OCI-LY3 (cell line): ENCODE measurements around the gene BRINP3.

Experiments
- H2AFZ ChIP-seq: fragments of 200-600, 300-600 bp; shearing (Covaris generic); 2 replicates; pipeline ENCODE4 v1.6.0; 2014; ENCODE audit warnings: antibody characterized with exemption, low read depth, low read length
- H3K27ac ChIP-seq: fragments of 200-600, 300-600 bp; sonication (generic); 2 replicates; pipeline ENCODE4 v1.5.1; 2014; ENCODE audit warnings: mild to moderate bottlenecking, low read length, moderate library complexity, mixed read lengths
- H3K27me3 ChIP-seq: fragments of 200-600, 300-600 bp; sonication (generic); 2 replicates; pipeline ENCODE4 v1.6.1; 2014; ENCODE audit warnings: low read depth, low read length, mixed read lengths
- H3K36me3 ChIP-seq: fragments of 200-600, 300-600 bp; sonication (generic); replicated peaks from 2 replicates; pipeline ENCODE3; 2014; ENCODE audit warnings: low read depth, low read length, mixed read lengths
- H3K4me1 ChIP-seq: fragments of 300-600, 200-600 bp; sonication (generic); 2 replicates; pipeline ENCODE4 v1.6.1; 2014; ENCODE audit warnings: low read length, mixed read lengths
- H3K4me2 ChIP-seq: fragments of 200-600, 300-600 bp; sonication (generic); 2 replicates; pipeline ENCODE4 v1.6.1; 2014; ENCODE audit warnings: low read length, mixed read lengths
- H3K4me3 ChIP-seq: fragments of 300-600, 200-600 bp; sonication (generic); 2 replicates; pipeline ENCODE4 v1.5.1; 2014; ENCODE audit warnings: antibody characterized with exemption, mild to moderate bottlenecking, low read length, moderate library complexity
- H3K79me2 ChIP-seq: fragments of 300-600, 200-600 bp; shearing (Covaris generic); 2 replicates; pipeline ENCODE4 v1.6.1; 2014; ENCODE audit warnings: mild to moderate bottlenecking, low read length, mixed read lengths
- H3K9ac ChIP-seq: fragments of 300-600, 200-600 bp; shearing (Covaris generic); 2 replicates; pipeline ENCODE4 v1.6.0; 2014; ENCODE audit warnings: mild to moderate bottlenecking, low read length, moderate library complexity
- H3K9me3 ChIP-seq: fragments of 200-600, 300-600 bp; shearing (Covaris generic); 2 replicates; pipeline ENCODE4 v1.6.1; 2014; ENCODE audit warnings: low read length, mixed read lengths; ENCODE audit not compliant: insufficient read depth
- H4K20me1 ChIP-seq: fragments of 200-600, 300-600 bp; sonication (generic); 2 replicates; pipeline ENCODE4 v1.6.1; 2016; ENCODE audit warnings: low read length, mixed read lengths; ENCODE audit not compliant: insufficient read depth
- EZH2phosphoT487 ChIP-seq: fragments of 200-600 bp; shearing (Covaris generic); IDR thresholded peaks from 2 replicates; pipeline ENCODE4 v1.6.1; 2018; ENCODE audit warnings: antibody characterized with exemption, mixed run types, low read depth
- TF ChIP-seq, protein P1 (sequence below): fragments of 200-600, 300-600 bp; sonication (generic); IDR thresholded peaks from 2 replicates; pipeline ENCODE4 v1.5.1; 2014; ENCODE audit warnings: antibody characterized with exemption, low read length, low read depth

The BRINP3 gene

GRCh38 chr1:190104961-190105360 lies 372.7 kb downstream of the BRINP3 start:
- no peak overlapping the region for H2AFZ ChIP-seq
- H3K4me3 ChIP-seq: no peak overlapping the region
- H4K20me1 ChIP-seq: no peaks in the 10 kb centered on the region
- no peaks in the 10 kb centered on the region for H3K36me3 ChIP-seq
- no peaks in the 10 kb centered on the region for H3K27me3 ChIP-seq
- H3K4me2 ChIP-seq: no peak overlapping the region
- H3K9me3 ChIP-seq: no peaks in the 10 kb centered on the region
- no peak overlapping the region for H3K27ac ChIP-seq
- H3K9ac ChIP-seq: no peak overlapping the region
- no peaks in the 10 kb centered on the region for H3K79me2 ChIP-seq
- TF ChIP-seq EZH2phosphoT487: no peak
- TF ChIP-seq, protein P1, sequence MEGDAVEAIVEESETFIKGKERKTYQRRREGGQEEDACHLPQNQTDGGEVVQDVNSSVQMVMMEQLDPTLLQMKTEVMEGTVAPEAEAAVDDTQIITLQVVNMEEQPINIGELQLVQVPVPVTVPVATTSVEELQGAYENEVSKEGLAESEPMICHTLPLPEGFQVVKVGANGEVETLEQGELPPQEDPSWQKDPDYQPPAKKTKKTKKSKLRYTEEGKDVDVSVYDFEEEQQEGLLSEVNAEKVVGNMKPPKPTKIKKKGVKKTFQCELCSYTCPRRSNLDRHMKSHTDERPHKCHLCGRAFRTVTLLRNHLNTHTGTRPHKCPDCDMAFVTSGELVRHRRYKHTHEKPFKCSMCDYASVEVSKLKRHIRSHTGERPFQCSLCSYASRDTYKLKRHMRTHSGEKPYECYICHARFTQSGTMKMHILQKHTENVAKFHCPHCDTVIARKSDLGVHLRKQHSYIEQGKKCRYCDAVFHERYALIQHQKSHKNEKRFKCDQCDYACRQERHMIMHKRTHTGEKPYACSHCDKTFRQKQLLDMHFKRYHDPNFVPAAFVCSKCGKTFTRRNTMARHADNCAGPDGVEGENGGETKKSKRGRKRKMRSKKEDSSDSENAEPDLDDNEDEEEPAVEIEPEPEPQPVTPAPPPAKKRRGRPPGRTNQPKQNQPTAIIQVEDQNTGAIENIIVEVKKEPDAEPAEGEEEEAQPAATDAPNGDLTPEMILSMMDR: no peak
- no peaks in the 10 kb centered on the region for H3K4me1 ChIP-seq

DNA sequence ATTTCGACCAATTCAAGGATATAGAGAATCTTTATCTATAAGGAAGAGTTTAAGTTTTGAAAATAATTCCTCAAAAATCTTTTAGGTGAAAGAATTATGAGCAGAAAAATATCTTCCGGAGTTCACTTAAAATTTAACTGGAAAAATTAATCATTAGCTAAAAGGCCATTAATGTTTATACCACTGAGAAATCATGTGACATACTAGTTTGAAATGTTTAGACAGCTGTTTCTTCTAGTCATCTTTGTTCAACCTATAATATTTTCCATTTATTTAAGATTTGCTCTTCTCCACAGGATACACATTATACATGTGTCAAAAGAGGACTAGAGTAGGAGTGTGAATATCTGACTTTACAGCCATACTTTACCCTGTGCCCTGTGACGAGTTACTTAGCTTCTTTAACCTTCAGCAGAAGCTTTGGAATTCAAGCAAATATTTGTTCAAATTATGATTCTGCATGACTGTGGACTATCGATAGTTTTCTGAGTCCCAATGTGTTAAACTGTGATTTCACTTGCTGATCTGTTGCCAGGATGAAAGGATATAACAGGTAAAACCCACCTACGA lies 374.8 kb downstream of the BRINP3 start:
- H3K4me2 ChIP-seq: no peak overlapping the region
- TF ChIP-seq, protein P1: no peak
- no peak for TF ChIP-seq EZH2phosphoT487

GRCh38 chr1:190101756-190102155 lies 375.9 kb downstream of the BRINP3 start:
- H3K9me3 ChIP-seq: no peaks in the 10 kb centered on the region
- no peak overlapping the region for H3K27ac ChIP-seq
- no peak overlapping the region for H3K4me3 ChIP-seq
- no peaks in the 10 kb centered on the region for H3K36me3 ChIP-seq
- no peak overlapping the region for H3K4me2 ChIP-seq
- H2AFZ ChIP-seq: no peak overlapping the region
- TF ChIP-seq, protein P1: no peak
- TF ChIP-seq EZH2phosphoT487: no peak
- H4K20me1 ChIP-seq: no peaks in the 10 kb centered on the region
- no peak overlapping the region for H3K9ac ChIP-seq
- H3K4me1 ChIP-seq: no peaks in the 10 kb centered on the region
- no peaks in the 10 kb centered on the region for H3K27me3 ChIP-seq
- no peaks in the 10 kb centered on the region for H3K79me2 ChIP-seq

More for the DNA sequence above, 374.8 kb downstream of the BRINP3 start:
- Histone ChIP-seq H3K79me2 (no peaks in the 10 kb centered on the region), H2AFZ (no peak overlapping the region), H3K27me3 (no peaks in the 10 kb centered on the region), H3K4me1 (no peaks in the 10 kb centered on the region), H3K4me3 (no peak overlapping the region), H4K20me1 (no peaks in the 10 kb centered on the region), H3K9me3 (no peaks in the 10 kb centered on the region), H3K36me3 (no peaks in the 10 kb centered on the region), H3K9ac (no peak overlapping the region), H3K27ac (no peak overlapping the region)

DNA sequence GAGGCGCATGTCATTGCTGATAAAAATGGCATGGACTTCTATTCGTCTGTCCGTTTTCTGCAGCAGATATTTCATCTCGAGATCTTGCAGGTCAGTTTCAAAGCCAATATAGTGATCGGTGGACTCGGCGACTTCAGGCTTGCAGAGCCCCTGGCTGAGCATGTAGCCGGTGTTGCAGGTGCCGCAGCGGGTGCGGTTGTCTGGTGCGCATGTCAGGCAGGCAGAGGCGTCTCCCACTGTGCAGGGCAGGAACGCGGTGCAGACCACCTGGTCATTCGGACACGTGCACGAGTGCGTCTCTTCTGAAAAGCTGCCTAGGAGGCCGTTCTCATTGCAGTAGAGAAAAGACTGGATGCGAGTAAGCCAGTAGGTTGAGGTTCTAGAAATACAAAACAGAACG lies 378.9 kb downstream of the BRINP3 start:
- Histone ChIP-seq H3K27ac (no peak overlapping the region), H3K4me3 (no peak overlapping the region), H3K9me3 (no peaks in the 10 kb centered on the region), H2AFZ (no peak overlapping the region), H4K20me1 (no peaks in the 10 kb centered on the region), H3K4me2 (no peak overlapping the region), H3K4me1 (no peaks in the 10 kb centered on the region), H3K36me3 (no peaks in the 10 kb centered on the region), H3K79me2 (no peaks in the 10 kb centered on the region), H3K9ac (no peak overlapping the region), H3K27me3 (no peaks in the 10 kb centered on the region)
- TF ChIP-seq, protein P1: no peak
- TF ChIP-seq EZH2phosphoT487: no peak
